A673 (cell line): ENCODE measurements around the gene PHACTR3. TPM values are rescaled to one million over a fixed set of nuclear protein-coding genes. Genes with fewer than 3 reads are reported as not detected.

ENCODE experiments used
- BruUV-seq: library from RNA; stranded (reverse); fragments of 400-500 nt; replicated peaks from 2 replicates; lab custom pipeline; 2021; lab: Mats Ljungman, UMichigan
- CTCF ChIA-PET: fragments of 300-600 bp; sonication (Branson Sonifier 250); formaldehyde crosslinking; loops from one replicate; lab custom pipeline; 2022; ENCODE audit warnings: antibody characterized with exemption; lab: Charles Lee
- POLR2A ChIA-PET: fragments of 300-600 bp; sonication (Branson Sonifier 250); formaldehyde crosslinking; loops from one replicate; lab custom pipeline; 2022; ENCODE audit warnings: antibody characterized with exemption; ENCODE audit not compliant: low non-redundant PET; lab: Charles Lee
- DNase-seq: peaks from one replicate; pipeline ENCODE4 v3.0.0-alpha.2; 2015; ENCODE audit warnings: low spot score
- H3K27ac ChIP-seq: fragments of 200-600 bp; sonication (generic); 2 replicates; pipeline ENCODE4 v1.5.1; 2016; ENCODE audit warnings: mixed run types, low read depth, mild to moderate bottlenecking, mixed read lengths, antibody characterized with exemption, low read length; ENCODE audit not compliant: poor library complexity, severe bottlenecking
- H3K27me3 ChIP-seq: fragments of 200-600 bp; sonication (generic); replicated peaks from 2 replicates; pipeline ENCODE4 v1.6.1; 2017; ENCODE audit warnings: mixed run types, low read depth, mild to moderate bottlenecking, mixed read lengths, antibody characterized with exemption, low read length; ENCODE audit not compliant: insufficient read depth, poor library complexity
- H3K36me3 ChIP-seq: fragments of 200-600 bp; sonication (generic); 2 replicates; pipeline ENCODE4 v1.6.1; 2016; ENCODE audit warnings: mixed run types, mild to moderate bottlenecking, mixed read lengths, antibody characterized with exemption, low read length; ENCODE audit not compliant: insufficient read depth, poor library complexity, severe bottlenecking
- H3K4me1 ChIP-seq: fragments of 200-600 bp; sonication (generic); 2 replicates; pipeline ENCODE4 v1.6.1; 2017; ENCODE audit warnings: mixed run types, mild to moderate bottlenecking, mixed read lengths, antibody characterized with exemption, low read length; ENCODE audit not compliant: insufficient read depth, poor library complexity, severe bottlenecking
- H3K4me3 ChIP-seq: fragments of 200-600 bp; sonication (generic); 2 replicates; pipeline ENCODE4 v1.5.1; 2016; ENCODE audit warnings: low read depth, mixed run types, mild to moderate bottlenecking, mixed read lengths, low read length; ENCODE audit not compliant: poor library complexity, severe bottlenecking
- H3K9me3 ChIP-seq: fragments of 200-600 bp; sonication (generic); 2 replicates; pipeline ENCODE4 v1.6.1; 2016; ENCODE audit warnings: mixed run types, low read depth, mild to moderate bottlenecking, mixed read lengths, antibody characterized with exemption, low read length; ENCODE audit not compliant: poor library complexity, severe bottlenecking
- CTCF ChIP-seq: fragments of 300-800, 200-600 bp; sonication (generic); conservative IDR thresholded peaks from 2 replicates; pipeline ENCODE4 v1.5.1; 2017; ENCODE audit warnings: low read depth, mild to moderate bottlenecking, antibody characterized with exemption, low read length, moderate library complexity, mixed read lengths
- EZH2 ChIP-seq: fragments of 200-600 bp; sonication (generic); IDR thresholded peaks from 2 replicates; pipeline ENCODE4 v1.6.1; 2017; ENCODE audit warnings: borderline replicate concordance, low read depth, mild to moderate bottlenecking, mixed read lengths, antibody characterized with exemption, low read length; ENCODE audit not compliant: poor library complexity, severe bottlenecking
- intact Hi-C: fragments of 100-400 bp; cut with micrococcal nuclease; formaldehyde crosslinking; loops from one replicate; pipeline ENCODE4 v1.10.0; 2022; ENCODE audit not compliant: unreplicated experiment
- total RNA-seq: library from RNA; stranded (reverse); gene quantifications from 2 replicates; pipeline ENCODE4 v1.2.3, GENCODE V29; 2021

The PHACTR3 gene
- total RNA-seq, 1 experiment from 2014 or later, result 0.17 TPM

DNA sequence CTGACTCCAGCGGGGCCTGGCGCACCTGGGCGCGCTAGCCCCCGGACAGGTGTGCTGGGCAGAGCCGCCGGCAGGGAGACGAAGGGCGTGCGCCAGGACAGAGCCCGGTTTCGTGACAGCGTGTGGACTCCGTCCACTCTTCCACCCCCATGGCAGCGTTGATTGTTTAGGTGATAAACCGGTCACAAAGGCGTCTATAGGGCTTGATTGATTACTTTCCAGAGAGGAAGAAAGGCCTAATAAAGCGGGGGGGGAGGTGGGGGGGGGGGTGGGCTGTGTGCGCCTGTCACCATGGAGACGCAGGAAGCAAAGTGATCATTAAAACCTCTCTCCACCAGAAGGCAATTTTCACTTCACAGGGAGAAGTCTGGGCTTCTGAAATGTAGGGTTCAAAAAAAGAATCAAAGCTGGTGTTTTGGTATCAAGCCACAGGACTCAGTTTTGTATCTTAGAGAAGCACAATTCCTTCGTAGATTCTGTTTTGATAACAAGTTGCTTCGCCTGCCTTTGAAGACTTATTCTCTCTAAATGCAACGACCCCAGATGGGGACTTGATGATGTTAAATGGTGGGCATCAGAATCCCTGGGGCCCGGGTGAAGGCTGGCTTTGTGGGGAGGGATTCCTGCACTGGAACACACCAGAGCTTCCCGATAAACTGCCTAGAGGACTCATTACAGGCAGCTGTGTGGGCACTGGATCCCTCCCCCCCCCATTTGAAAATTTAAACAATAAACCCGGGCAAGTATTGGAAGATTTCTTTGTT is 1.4 kb downstream of the PHACTR3 start:
- DNase-seq, result no peak
- no TSS peak for BruUV-seq
- TF ChIP-seq EZH2 (peak; percentile 4), CTCF (no peak)
- Histone ChIP-seq H3K27me3 (peaks cover 95% of the 10 kb centered on the region), H3K9me3 (no peaks in the 10 kb centered on the region), H3K36me3 (no peaks in the 10 kb centered on the region), H3K4me1 (no peaks in the 10 kb centered on the region), H3K27ac (no peak overlapping the region), H3K4me3 (no peak overlapping the region)
- POLR2A ChIA-PET, result no interaction called here
- intact Hi-C loops, result no loop called here
- CTCF ChIA-PET, result no interaction called here

GRCh38 chr20:59606566-59606965 is 2.2 kb downstream of the PHACTR3 start:
- Histone ChIP-seq H3K36me3 (no peaks in the 10 kb centered on the region), H3K9me3 (no peaks in the 10 kb centered on the region), H3K27me3 (peaks cover 87% of the 10 kb centered on the region), H3K27ac (no peak overlapping the region), H3K4me1 (no peaks in the 10 kb centered on the region), H3K4me3 (no peak overlapping the region)
- intact Hi-C loops, result no loop called here
- TF ChIP-seq CTCF (no peak), EZH2 (no peak)
- no peak for DNase-seq
- POLR2A ChIA-PET, result no interaction called here
- CTCF ChIA-PET, result no interaction called here
- BruUV-seq, result no TSS peak

DNA sequence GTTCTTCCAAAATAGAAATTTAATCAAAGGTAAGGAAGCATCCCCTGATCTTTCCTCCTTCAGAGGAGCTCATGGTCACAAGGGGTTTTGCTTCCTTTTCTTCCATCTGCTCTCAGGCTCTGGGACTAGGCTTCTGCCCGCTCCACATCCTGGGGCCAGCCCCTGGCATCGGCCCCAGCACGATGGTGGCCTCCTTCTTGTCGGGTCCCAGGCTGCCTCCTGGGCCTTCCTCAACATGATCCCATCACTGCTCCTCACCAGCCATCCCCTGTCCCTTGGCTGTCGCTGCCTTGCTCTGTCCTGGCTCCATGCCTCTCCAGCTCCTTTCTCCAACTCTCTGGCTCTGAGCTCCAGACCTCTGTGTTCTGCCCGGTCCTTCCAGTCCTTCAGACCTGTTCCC is 4.1 kb downstream of the PHACTR3 start:
- intact Hi-C loops, result no loop called here
- BruUV-seq, result no TSS peak
- H3K4me3 ChIP-seq, result no peak overlapping the region
- H3K4me1 ChIP-seq, result no peaks in the 10 kb centered on the region
- TF ChIP-seq CTCF, result no peak
- TF ChIP-seq EZH2, result no peak
- no peaks in the 10 kb centered on the region for H3K36me3 ChIP-seq
- H3K27me3 ChIP-seq, result peaks cover 69% of the 10 kb centered on the region
- no peak for DNase-seq
- CTCF ChIA-PET, result no interaction called here
- no peaks in the 10 kb centered on the region for H3K9me3 ChIP-seq
- H3K27ac ChIP-seq, result no peak overlapping the region
- POLR2A ChIA-PET, result no interaction called here
